ENCODE data around the gene RCAN3.
"Not testable (repeated sequence)": the region's sequence is repeated elsewhere in the genome, so short reads cannot be mapped to it uniquely, and the experiment has no call there.

The RCAN3 gene

DNA sequence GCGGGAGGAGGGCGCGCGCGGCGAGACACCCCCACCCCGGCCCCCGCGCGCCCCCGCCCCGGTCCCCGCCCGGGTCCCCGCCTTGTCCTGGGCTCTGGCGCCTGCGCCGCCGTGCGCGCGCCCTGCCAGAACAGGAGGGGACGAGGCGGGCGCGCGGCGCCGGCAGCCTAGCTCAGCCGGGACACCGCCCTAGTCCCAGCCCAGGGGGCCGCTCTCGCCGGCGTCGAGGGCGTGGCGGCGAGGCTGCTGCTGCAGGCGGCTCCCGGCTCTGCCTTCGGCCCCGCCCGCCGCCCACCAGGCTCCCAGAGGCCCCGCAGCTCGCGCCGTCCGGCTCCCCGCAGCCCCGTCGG lies at the start of gene RCAN3:
TSS of gene RCAN3 (plus strand) at position 128 of the 350 bp plus-strand sequence. CDS start 11,537 bp downstream, outside the sequence.
- peak within 1 kb of the TSS; percentile 79 for H3K4me3 ChIP-seq
- DNase-seq (ENCODE audit: low spot score): no peak
- H3K27ac ChIP-seq: peak within 1 kb of the TSS; percentile 55 to 64
- no peak for TF ChIP-seq CTCF (IDR thresholded peaks at IDR 0.05)

- no peak for DNase-seq (ENCODE audit: low spot score)
- TF ChIP-seq CTCF (IDR thresholded peaks at IDR 0.05): no peak
- Histone ChIP-seq H3K27ac (no peak overlapping the region), H3K4me3 (no peak overlapping the region)
Observed at GRCh38 chr1:24452922-24453485, 49.6 kb upstream of the RCAN3 start.

DNA sequence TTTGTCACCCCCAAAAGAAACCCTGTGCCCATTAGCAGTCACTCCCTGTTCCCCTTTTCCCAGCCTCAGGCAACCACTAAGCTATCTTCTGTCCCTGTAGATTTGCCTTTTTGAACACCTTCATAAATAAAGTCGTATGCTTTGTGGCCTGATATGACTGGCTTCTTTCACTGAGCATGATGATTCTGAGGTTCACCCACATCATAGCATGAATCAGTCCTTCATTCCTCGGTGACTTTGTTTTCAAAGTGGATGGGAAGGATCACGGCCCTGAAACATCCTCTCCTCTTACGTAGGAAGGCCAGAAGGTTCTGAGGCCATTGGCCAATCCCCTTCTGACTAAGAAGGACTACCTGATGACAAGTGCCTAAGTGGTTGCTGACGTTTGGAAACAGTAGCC lies 48.0 kb upstream of the RCAN3 start:
- H3K4me3 ChIP-seq: no peak overlapping the region
- DNase-seq (ENCODE audit: low spot score): no peak
- no peak for TF ChIP-seq CTCF (IDR thresholded peaks at IDR 0.05)
- H3K27ac ChIP-seq: no peak overlapping the region

DNA sequence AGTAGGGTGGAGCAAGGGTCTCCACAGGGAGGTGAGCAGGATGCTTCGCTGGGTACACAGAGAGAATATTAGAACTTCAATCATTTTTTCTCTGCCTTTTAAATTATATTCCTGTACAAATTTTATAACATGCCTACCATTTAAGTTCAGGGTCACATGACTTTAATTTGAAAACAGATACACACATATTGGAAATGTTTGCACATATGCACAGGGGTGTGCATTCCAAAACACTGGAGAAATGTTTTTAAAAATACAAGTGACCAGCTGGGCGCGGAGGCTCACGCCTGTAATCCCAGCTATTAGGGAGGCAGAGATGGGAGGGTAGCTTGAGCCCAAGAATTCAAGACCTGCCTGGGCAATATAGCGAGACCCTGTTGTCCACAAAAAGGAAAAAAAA lies 47.4 kb upstream of the RCAN3 start:
- Histone ChIP-seq H3K27ac (no peak overlapping the region), H3K4me3 (no peak overlapping the region)
- no peak for DNase-seq (ENCODE audit: low spot score)
- TF ChIP-seq CTCF (IDR thresholded peaks at IDR 0.05): no peak

- no peak for TF ChIP-seq CTCF (IDR thresholded peaks at IDR 0.05)
- no peak overlapping the region for H3K4me3 ChIP-seq
- no peak overlapping the region for H3K27ac ChIP-seq
- no peak for DNase-seq (ENCODE audit: low spot score)
Observed at GRCh38 chr1:24457866-24458265, 44.8 kb upstream of the RCAN3 start.

DNA sequence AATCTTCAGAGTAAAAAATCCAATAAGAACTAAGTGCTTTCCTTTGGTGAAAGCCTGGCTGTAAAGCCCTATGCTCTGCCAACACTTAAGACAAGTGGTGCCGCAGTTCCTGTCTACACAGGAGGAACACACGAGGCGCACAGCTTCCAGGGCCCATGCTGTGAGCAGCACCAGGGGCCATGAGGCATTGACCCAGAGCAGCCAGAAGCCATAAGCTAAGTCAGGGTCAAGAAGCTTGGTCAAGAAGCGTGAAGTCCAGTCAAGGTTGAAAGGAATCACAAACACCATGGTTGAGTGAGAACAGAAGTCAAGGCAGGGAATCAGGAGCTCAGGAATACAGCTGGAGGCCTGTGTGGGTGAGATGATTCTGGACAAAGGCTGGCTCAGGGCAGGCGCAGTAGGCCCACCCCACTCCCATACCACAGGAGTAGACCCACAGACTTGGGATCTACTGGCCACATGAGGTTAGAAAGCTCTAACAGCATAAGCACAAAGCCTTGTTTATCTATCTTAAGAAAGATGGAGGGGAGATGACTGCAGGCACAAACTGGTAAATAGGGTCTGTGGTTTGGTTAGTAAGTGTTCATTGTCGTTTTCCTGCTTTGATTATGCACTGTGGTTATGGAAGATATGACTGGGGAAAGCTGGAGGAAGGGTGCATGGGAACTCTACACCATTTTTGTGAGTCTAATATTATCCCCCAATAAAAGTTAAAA lies 42.9 kb upstream of the RCAN3 start:
- H3K27ac ChIP-seq: no peak overlapping the region
- DNase-seq (ENCODE audit: low spot score): no peak

DNA sequence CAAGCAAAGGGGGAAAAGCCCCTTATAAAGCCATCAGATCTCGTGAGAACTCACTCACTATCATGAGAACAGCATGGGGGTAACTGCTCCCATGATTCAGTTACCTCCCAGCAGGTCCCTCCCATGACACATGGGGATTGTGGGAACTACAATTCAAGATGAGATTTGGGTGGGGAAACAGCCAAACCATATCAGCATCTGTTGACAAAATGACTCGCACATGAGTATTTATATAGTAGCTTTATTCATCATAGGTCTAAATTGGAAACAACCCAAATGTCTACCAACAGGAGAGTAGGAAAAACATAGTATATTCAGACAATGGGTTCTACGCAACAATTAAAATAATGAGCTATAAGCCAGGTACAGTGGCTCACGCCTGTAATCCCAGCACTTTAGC lies 40.5 kb upstream of the RCAN3 start:
- DNase-seq (ENCODE audit: low spot score); H3K4me3 ChIP-seq; H3K27ac ChIP-seq: not testable (repeated sequence)

More for the DNA sequence above, 42.9 kb upstream of the RCAN3 start:
- H3K4me3 ChIP-seq: no peak overlapping the region
- no peak for TF ChIP-seq CTCF (IDR thresholded peaks at IDR 0.05)

Measured in coronary artery (tissue), 2 donors.